HEK293T (cell line): ENCODE results near the gene JAKMIP2.
"Not testable (repeated sequence)": the region's sequence is repeated elsewhere in the genome, so short reads cannot be mapped to it uniquely, and the experiment has no call there.

ENCODE experiments used
- CTCF ChIA-PET: fragments of 350-600 bp; formaldehyde crosslinking; extraction: SDS; loops from one replicate; lab custom pipeline; 2021; ENCODE audit warnings: antibody characterized with exemption, inconsistent platforms; lab: Yijun Ruan, JAX
- POLR2A ChIA-PET: fragments of 350-600 bp; formaldehyde crosslinking; extraction: SDS; loops from one replicate; lab custom pipeline; 2020; ENCODE audit warnings: antibody characterized with exemption, inconsistent platforms; lab: Yijun Ruan, JAX
- DNase-seq: peaks from one replicate; pipeline ENCODE4 v3.0.0; 2012; ENCODE audit warnings: mixed read lengths; ENCODE audit errors: extremely low spot score
- ARNT ChIP-seq: fragments of 450-650 bp; IDR thresholded peaks from 2 replicates; pipeline ENCODE4 v1.6.1; 2017; ENCODE audit warnings: mild to moderate bottlenecking
- BHLHE40 ChIP-seq: fragments of 450-650 bp; IDR thresholded peaks from 2 replicates; pipeline ENCODE4 v1.6.1; 2016; ENCODE audit warnings: mild to moderate bottlenecking, moderate library complexity, borderline replicate concordance
- CTBP1 ChIP-seq: fragments of 450-650 bp; IDR thresholded peaks from 2 replicates; pipeline ENCODE4 v1.6.1; 2016; ENCODE audit warnings: borderline replicate concordance
- ELF4 ChIP-seq: fragments of 450-650 bp; IDR thresholded peaks from 2 replicates; pipeline ENCODE4 v1.6.1; 2017; ENCODE audit warnings: antibody characterized with exemption
- FOXA1 ChIP-seq: fragments of 450-650 bp; IDR thresholded peaks from 2 replicates; pipeline ENCODE4 v1.6.1; 2016; ENCODE audit warnings: mild to moderate bottlenecking
- FOXK2 ChIP-seq: fragments of 450-650 bp; IDR thresholded peaks from 2 replicates; pipeline ENCODE4 v1.6.1; 2016; ENCODE audit warnings: mild to moderate bottlenecking
- FOXM1 ChIP-seq: fragments of 450-650 bp; IDR thresholded peaks from 2 replicates; pipeline ENCODE4 v1.6.1; 2017; ENCODE audit warnings: mild to moderate bottlenecking, borderline replicate concordance
- HDGF ChIP-seq: fragments of 450-650 bp; IDR thresholded peaks from 2 replicates; pipeline ENCODE4 v1.6.1; 2017; ENCODE audit warnings: antibody characterized with exemption, borderline replicate concordance
- L3MBTL2 ChIP-seq: fragments of 450-650 bp; conservative IDR thresholded peaks from 2 replicates; pipeline ENCODE4 v1.6.1; 2016; ENCODE audit warnings: mild to moderate bottlenecking
- LEF1 ChIP-seq: fragments of 450-650 bp; IDR thresholded peaks from 2 replicates; pipeline ENCODE4 v1.6.1; 2017; ENCODE audit warnings: mild to moderate bottlenecking, borderline replicate concordance
- NFRKB ChIP-seq: fragments of 450-650 bp; IDR thresholded peaks from 2 replicates; pipeline ENCODE4 v1.6.1; 2016; ENCODE audit warnings: mild to moderate bottlenecking, moderate library complexity
- PKNOX1 ChIP-seq: fragments of 450-650 bp; IDR thresholded peaks from 2 replicates; pipeline ENCODE4 v1.6.1; 2016
- SP1 ChIP-seq: fragments of 450-650 bp; IDR thresholded peaks from 2 replicates; pipeline ENCODE4 v1.6.1; 2017
- SUZ12 ChIP-seq: fragments of 450-650 bp; IDR thresholded peaks from 2 replicates; pipeline ENCODE4 v1.6.1; 2016; ENCODE audit warnings: mild to moderate bottlenecking
- TARDBP ChIP-seq: fragments of 450-650 bp; IDR thresholded peaks from 2 replicates; pipeline ENCODE4 v1.6.1; 2016
- ZNF384 ChIP-seq: fragments of 450-650 bp; IDR thresholded peaks from 2 replicates; pipeline ENCODE4 v1.6.1; 2016

The JAKMIP2 gene

DNA sequence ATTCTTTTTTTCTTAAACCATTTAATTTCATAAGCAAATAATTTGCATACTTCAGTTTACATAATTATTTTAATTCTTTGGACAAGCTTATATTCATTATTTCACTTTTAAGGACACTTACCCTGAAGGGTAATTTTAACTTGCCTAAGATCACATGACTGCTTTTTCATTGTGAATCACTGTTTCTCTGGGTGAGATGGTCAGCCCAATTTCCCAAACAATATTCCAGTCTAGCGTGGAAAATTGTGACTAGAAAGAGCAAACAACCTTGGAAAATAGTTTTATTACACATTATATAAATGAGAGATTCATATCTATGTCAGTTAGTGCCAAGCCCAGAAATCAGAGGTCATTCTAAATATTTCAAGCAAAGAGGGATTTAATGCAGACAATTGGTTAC is 21.4 kb upstream of the JAKMIP2 start:
- DNase-seq = no peak
- POLR2A ChIA-PET = no interaction called here
- no peak for TF ChIP-seq FOXA1
- TF ChIP-seq L3MBTL2 = no peak
- no peak for TF ChIP-seq ELF4
- no peak for TF ChIP-seq HDGF
- no peak for TF ChIP-seq FOXK2
- TF ChIP-seq SUZ12 = no peak
- no peak for TF ChIP-seq NFRKB
- TF ChIP-seq PKNOX1 = no peak
- no peak for TF ChIP-seq SP1
- no peak for TF ChIP-seq BHLHE40
- no peak for TF ChIP-seq ARNT
- no peak for TF ChIP-seq TARDBP
- no peak for TF ChIP-seq LEF1
- no peak for TF ChIP-seq FOXM1
- no peak for TF ChIP-seq ZNF384
- CTCF ChIA-PET = no interaction called here

DNA sequence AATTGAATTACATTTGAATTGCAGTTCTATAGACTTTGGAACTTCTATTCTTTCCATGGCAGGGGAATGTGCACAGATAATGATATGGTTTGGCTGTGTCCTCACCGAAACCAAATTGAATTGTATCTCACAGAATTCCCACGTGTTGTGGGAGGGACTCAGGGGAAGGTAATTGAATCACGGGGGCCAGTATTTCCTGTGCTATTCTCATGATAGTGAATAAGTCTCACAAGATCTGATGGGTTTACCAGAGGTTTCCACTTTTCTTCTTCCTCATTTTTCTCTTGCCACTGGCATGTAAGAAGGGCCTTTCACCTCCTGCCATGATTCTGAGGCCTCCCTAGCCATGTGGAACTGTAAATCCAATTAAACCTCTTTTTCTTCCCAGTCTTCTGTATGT is 20.6 kb upstream of the JAKMIP2 start:
- CTCF ChIA-PET, DNase-seq, POLR2A ChIA-PET: not testable (repeated sequence)

DNA sequence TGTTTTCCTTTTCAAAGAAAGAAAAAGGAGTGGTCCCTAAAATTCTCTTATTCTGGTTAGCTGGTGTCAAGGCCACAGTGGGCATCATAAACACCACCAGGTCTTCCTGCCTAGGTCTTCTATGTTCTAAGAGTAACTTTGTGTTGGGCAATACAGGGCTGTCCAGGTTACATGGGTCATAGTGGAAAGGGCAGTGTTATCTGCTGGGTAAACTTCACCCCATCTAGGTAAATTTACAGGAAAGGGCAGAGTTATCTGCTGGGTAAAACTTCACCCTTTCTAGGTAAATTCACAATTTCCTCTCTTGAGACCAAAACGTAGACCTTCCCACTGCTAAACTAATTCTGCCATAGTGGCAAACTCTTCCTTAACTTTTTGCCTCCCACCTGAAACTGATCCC is 18.9 kb upstream of the JAKMIP2 start:
- POLR2A ChIA-PET = no interaction called here

GRCh38 chr5:147800491-147800890 is 18.0 kb upstream of the JAKMIP2 start:
- DNase-seq = no peak
- CTCF ChIA-PET = no interaction called here
- TF ChIP-seq FOXK2 (no peak), SP1 (no peak), FOXM1 (no peak), FOXA1 (no peak), CTBP1 (no peak), TARDBP (no peak), HDGF (no peak), PKNOX1 (no peak)
- POLR2A ChIA-PET = no interaction called here

More for the DNA sequence above, 18.9 kb upstream of the JAKMIP2 start:
- no peak for DNase-seq
- CTCF ChIA-PET = no interaction called here
- TF ChIP-seq SP1 (no peak), PKNOX1 (no peak)

DNA sequence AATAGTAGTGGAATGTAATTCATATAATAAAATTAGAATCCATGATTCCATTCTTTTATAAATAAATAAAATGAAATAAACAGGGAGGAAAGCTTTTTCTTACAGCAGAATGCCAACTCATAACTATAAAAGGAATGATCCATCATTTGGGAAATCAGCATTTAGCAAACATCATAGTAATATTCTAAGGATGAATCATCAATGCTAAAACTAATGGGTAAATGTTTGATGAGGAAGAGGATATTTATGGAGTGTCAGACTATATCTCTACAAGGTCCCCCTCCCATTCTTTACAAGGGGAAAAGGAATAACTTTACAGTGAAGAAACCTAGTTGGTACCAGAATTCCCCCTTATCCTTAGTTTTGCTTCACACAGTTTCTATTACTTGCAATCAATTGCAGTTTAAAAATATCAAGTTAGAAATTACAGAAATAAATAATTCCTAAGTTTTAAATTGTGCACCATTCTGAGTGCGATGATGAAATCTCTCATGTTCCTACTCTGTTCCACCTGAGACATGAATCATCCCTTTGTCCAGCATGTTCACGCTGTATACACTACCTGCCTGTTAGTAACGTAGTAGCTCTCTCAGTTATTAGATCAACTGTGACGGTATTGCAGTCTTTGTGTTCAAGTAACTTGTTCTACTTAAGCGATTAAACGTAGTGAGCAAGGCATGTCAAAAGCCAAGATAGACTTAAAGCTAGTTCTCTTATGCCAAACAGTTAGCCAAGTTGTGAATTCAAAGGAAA is 14.2 kb upstream of the JAKMIP2 start:
- ChIA-PET CTCF (no interaction called here), POLR2A (no interaction called here)
- TF ChIP-seq CTBP1 = no peak
- TF ChIP-seq FOXM1 = no peak
- no peak for TF ChIP-seq HDGF
- TF ChIP-seq ZNF384 = no peak
- no peak for TF ChIP-seq ARNT
- TF ChIP-seq LEF1 = no peak
- TF ChIP-seq FOXA1 = no peak
- no peak for TF ChIP-seq BHLHE40
- TF ChIP-seq FOXK2 = no peak
- no peak for TF ChIP-seq PKNOX1
- no peak for TF ChIP-seq SUZ12
- no peak for TF ChIP-seq ELF4
- TF ChIP-seq NFRKB = no peak
- no peak for DNase-seq

GRCh38 chr5:147791181-147791580 is 8.7 kb upstream of the JAKMIP2 start:
- CTCF ChIA-PET = no interaction called here
- DNase-seq = no peak
- POLR2A ChIA-PET = no interaction called here

More at GRCh38 chr5:147791181-147791580, 8.7 kb upstream of the JAKMIP2 start:
- TF ChIP-seq NFRKB (no peak), L3MBTL2 (no peak), LEF1 (no peak), BHLHE40 (no peak), PKNOX1 (no peak), ELF4 (no peak), FOXA1 (no peak), ARNT (no peak), CTBP1 (no peak), SUZ12 (no peak)
